Fibroblast of peridontal ligament (primary cell): Measurements from ENCODE around the gene PCSK6.
"Not testable (repeated sequence)": the region's sequence is repeated elsewhere in the genome, so short reads cannot be mapped to it uniquely, and the experiment has no call there.

Experiments
- DNase-seq: peaks from one replicate; pipeline ENCODE4 v3.0.0-alpha.2; 2010; ENCODE audit errors: extremely low read depth

PCSK6 gene

GRCh38 chr15:101431748-101432147, 57.8 kb downstream of the PCSK6 start:
- no peak for DNase-seq

- no peak for DNase-seq
Observed at GRCh38 chr15:101431301-101431700, 58.2 kb downstream of the PCSK6 start.

- no peak for DNase-seq
Observed at GRCh38 chr15:101429646-101430045, 59.9 kb downstream of the PCSK6 start.

- DNase-seq = no peak
Observed at GRCh38 chr15:101429191-101429590, 60.3 kb downstream of the PCSK6 start.

GRCh38 chr15:101428758-101429157, 60.7 kb downstream of the PCSK6 start:
- no peak for DNase-seq

GRCh38 chr15:101427606-101428487, 61.7 kb downstream of the PCSK6 start:
- DNase-seq = no peak

- DNase-seq = no peak
Observed at GRCh38 chr15:101426761-101427333, 62.7 kb downstream of the PCSK6 start.

GRCh38 chr15:101425787-101426365, 63.6 kb downstream of the PCSK6 start:
- DNase-seq = no peak

GRCh38 chr15:101424984-101425383, 64.5 kb downstream of the PCSK6 start:
- DNase-seq = no peak

GRCh38 chr15:101420232-101420631, 69.3 kb downstream of the PCSK6 start:
- no peak for DNase-seq

- not testable (repeated sequence) for DNase-seq
Observed at GRCh38 chr15:101416475-101416874, 73.0 kb downstream of the PCSK6 start.

GRCh38 chr15:101413239-101413638, 76.3 kb downstream of the PCSK6 start:
- DNase-seq = no peak

GRCh38 chr15:101411581-101411980, 77.9 kb downstream of the PCSK6 start:
- no peak for DNase-seq

- no peak for DNase-seq
Observed at GRCh38 chr15:101411085-101411484, 78.4 kb downstream of the PCSK6 start.

- DNase-seq = no peak
Observed at GRCh38 chr15:101410612-101411011, 78.9 kb downstream of the PCSK6 start.

GRCh38 chr15:101409621-101410020, 79.9 kb downstream of the PCSK6 start:
- no peak for DNase-seq

GRCh38 chr15:101407966-101408775, 81.3 kb downstream of the PCSK6 start:
- no peak for DNase-seq

GRCh38 chr15:101407439-101407838, 82.1 kb downstream of the PCSK6 start:
- no peak for DNase-seq

- no peak for DNase-seq
Observed at GRCh38 chr15:101406526-101407195, 82.8 kb downstream of the PCSK6 start.

- no peak for DNase-seq
Observed at GRCh38 chr15:101406036-101406435, 83.5 kb downstream of the PCSK6 start.

GRCh38 chr15:101404245-101404644, 85.3 kb downstream of the PCSK6 start:
- DNase-seq = no peak

GRCh38 chr15:101402883-101403282, 86.6 kb downstream of the PCSK6 start:
- not testable (repeated sequence) for DNase-seq
